ENCODE measurements around the gene ADCY5.

Gene ADCY5

DNA sequence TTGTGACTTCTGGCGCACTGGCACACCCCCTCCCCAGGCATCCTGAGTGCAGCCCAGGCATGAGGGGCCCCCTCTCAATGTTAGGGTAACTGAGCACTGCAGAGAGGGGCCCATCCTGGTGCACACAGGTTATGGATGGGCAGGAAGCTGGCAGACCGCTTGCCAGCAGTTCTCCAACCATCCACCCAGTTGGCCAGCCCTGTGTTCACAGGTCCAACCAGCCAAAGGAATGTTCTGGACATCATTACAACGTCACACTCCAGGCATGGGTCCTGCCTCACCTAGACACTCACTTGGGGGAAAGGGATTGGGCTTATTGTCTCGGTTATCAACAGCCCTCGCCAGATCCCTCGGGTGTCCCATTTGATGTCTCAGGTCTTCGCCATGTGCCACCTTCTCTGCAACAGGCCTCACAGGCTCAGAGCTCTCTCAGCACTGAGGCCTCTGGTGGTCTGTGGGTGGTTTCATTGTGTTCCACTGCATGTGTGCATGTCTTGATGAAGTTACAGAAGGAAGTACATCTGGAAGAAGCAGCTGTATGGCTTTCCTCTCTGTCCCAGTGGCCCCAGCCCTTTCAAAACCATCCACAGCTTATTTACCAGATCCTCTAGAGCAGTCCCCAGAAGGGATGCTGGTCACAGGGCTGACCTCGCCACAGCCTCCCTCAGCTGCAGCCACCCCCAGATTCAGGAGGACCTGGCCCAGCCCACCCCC is 23.7 kb downstream of the ADCY5 start:
- DNase-seq, result no peak

DNA sequence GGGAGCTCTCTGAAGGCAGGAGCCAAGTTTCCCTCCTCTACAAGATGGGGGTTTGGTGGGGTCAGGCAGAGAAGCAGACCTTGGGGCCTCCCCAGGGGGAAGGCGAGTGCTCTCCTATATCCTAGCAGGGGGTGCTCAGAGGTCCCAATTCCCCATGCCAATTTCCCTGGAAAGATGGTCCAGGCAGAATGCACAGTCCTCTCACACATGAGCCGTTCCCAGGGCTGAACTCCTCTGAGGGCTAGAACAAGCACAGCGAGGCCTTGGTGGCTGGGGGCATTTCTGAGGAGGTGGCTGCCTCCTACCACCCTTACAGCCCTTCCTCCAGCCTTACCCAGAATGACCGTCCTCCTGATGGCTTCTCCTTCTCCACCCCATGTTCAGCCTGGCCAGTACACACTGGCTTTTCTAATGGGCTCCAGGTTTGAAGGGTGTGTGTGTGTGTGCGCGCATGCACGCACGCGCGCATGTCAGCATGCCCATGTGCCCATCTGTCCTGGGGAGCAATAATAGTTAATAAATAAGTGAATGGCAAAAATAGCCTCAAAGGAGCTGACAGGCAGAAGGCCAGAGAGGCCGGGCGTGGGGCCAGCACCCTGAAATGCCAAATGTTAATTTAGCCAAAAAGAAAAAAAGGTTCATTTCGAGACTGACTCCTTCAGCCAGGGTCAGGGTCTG is 24.4 kb downstream of the ADCY5 start:
- DNase-seq, result no peak

DNA sequence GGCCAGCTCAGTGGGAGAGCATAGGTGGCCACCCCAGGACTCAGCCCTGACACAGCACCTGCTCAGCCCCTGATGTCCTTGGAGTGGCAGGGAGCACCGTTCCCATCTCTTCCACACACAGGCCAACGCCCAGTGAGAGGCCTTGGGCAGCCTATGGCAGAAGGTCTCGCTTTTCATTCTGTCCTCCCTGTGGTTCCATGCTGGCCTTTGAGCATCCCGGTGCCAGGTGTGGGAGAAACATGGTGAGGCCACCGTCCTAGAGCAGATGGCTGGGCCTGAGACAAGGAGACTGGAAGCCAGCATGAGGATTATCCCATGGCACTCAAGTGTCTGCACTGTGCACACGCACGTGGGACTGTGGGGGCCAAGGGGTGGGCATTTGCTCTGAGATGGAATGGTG is 25.1 kb downstream of the ADCY5 start:
- no peak for DNase-seq

DNA sequence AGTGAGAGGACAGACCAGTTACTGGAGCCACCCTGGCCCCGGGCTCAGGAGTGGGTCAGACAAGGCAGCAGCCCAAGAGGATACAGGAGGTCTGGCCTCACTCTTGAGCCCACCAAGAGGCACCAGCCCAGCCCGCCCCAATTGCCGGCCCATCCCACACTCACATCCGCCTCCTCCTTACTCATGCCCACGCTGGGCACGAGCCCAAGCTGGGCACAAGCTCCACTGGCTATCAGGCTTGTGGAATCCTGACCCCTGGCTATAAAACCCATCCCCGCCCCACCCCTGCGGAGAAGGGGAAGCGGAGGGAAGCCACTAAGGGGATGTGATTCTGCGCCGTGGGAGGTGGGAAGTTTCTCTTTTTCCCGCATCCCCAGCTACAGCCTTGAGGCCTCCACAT is 25.9 kb downstream of the ADCY5 start:
- no peak for DNase-seq

DNA sequence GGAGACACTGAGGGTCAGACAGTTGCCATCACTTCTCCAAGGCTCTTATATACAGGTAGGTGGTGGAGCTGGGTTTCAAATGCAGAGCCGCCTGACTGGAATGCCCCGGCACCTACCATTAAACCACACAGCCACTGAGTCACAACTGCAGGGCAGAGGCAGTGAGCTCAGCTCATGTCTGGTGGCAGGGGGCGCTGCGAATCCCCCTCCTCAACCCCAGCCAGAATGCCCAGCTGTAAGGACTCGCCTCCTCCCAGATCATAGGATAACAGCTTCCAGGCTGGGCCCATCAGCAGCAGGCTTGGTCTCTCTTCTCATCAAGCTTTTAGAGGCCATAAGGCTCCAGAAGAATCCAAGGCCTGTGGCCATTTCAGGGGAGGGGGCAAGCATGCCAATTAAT is 26.4 kb downstream of the ADCY5 start:
- no peak for DNase-seq

DNA sequence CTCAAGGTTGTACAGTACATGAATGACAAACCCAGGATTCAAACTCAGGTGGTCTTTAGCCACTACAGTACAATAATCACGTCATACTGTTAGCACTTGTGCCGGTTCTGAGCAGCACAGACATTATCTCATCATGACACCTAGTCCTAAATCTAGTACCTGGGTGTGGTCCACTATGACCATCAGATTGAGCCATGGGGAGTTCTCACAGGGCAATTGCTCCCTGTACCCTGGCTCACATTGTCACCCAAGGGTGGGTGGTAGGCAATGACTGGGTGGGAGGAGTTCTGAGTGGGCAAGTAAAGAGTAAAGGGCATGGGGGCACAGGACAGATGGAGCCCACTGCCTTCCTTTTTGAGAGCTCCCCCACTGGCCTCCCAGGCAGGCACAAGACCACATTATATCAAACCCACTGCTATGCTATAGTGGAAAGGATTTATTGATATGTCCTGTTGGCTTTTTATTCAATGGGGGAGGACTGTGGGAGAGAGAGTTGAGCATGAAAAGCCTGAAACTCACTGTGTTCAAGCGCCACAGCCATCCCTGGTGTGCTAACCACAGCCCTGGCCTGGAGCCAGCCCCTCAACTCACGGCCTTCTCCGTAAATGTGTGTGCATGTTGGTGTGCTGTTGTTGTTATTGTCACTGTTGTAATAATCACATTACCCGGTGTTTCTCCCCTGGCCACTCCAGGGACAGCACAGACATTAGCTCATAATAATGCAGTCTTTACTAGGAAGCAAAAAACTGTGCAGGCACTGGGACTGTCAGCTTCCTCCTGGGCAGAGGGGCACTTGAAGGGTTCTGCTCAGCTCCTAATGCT is 27.3 kb downstream of the ADCY5 start:
- no peak for DNase-seq

DNA sequence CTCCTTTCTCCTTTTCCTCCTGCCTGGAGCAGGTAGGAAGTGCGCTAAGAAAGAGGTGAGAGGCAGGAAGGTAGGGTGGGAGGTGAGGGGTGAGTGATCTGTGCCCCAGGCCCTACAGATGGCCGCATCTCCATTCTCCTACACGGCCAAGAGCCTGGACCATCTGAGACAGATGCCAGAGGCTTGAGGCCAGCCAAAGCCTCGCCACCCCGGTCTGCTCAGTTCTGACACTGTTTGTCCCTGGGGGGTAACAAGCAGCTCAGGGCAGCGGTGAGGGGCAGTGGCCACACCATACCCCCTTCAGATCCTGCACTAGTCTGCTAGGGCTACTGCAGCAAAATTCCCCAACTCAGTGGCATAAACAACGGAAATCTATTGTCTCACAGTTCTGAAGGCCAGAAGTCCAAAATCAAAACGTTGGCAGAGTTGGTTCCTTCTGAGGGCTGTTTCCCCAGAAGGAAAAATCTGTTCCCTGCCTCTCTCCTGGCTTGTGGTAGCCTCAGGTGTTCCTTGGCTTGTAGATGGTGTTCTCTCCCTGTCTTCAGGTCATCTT is 28.4 kb downstream of the ADCY5 start:
- no peak for DNase-seq

DNA sequence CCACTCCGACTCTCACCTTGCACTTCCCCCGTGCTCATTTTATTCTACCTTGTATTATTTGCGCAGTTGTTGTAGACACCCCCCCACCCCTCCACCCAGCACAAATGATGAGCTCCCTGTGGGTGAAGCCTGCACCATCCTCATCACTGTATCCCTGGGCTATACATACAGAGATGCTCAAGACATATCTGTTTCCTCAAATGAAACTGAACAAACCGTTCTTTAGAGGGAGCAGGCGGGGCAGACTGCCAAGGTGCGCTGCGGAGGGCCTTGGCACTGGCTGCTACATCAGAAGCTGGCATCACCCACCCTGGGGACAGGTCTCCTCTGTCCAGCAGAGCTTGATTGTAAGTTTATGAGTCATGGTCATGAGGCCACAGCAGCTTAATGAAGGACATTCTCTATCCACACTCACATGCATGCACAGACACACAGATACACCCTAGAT is 29.0 kb downstream of the ADCY5 start:
- DNase-seq, result no peak

DNA sequence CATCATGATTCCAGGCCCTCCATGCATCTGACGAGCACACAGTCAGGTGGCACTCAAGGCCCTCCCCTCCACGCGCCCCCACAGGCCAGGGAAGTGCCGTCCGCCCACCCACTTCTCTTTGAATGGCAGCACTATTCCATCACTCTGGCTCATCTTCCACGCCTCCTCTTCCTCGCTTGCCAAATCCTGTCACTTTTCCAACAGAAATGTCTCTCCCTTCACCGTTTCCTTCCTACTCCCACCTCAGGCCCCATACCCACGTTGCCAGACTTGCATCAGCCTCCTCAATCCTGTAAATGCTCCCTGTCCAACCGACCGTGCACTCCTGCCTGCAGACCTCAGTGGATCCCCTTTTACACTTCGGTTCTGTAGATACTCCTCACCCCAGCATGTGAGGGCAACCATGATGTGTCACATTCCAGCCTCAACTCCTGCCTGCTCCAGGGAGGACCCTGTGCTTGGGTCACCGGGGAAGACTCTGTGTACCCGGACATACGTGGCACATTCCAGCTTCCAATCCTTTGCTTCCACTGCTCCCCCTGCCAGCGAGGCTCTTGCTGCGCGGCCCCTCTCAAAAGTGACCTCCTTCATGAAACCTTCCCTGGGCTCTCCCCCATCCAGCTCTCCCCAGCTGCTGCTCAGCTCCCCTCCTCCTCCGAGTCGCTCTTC is 29.6 kb downstream of the ADCY5 start:
- DNase-seq, result no peak

DNA sequence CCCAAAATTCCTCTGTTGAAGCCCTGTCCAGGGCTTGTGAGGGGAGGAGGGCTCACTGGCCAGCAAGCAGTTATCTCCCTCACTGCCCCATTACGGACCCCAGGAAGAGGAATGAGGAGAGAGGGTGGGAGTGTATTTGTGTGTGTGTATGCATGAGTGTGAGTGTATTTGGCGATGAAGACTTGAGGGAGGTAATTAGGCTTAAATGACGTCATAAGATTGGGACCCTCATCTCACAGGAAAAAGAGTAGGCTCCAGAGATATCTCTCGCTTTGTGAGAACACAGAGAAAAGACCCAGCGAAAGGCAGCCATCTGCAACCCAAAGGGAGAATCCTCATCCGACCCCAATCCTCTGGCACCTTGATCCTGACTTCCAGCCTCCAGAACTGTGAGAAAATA is 32.2 kb downstream of the ADCY5 start:
- DNase-seq, result no peak

DNA sequence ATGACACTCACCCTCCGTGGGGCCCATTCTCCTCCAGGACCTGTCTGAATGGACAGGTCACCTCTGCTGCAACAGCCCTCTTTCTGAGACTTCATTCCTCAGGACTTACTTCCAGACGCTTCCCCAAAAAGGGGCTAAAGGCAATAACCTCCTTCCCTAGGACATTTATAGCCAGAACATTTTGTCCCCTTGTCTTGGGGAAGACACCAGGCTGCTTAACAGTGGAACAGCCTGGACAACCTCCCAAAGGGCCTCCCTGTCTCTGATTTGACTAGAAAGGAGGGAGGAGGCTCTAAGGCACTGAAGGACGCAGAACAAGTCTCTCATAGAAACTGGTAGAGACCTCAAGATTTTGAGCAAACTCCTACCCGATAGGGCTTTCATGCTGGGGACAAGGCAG is 32.7 kb downstream of the ADCY5 start:
- DNase-seq, result no peak

DNA sequence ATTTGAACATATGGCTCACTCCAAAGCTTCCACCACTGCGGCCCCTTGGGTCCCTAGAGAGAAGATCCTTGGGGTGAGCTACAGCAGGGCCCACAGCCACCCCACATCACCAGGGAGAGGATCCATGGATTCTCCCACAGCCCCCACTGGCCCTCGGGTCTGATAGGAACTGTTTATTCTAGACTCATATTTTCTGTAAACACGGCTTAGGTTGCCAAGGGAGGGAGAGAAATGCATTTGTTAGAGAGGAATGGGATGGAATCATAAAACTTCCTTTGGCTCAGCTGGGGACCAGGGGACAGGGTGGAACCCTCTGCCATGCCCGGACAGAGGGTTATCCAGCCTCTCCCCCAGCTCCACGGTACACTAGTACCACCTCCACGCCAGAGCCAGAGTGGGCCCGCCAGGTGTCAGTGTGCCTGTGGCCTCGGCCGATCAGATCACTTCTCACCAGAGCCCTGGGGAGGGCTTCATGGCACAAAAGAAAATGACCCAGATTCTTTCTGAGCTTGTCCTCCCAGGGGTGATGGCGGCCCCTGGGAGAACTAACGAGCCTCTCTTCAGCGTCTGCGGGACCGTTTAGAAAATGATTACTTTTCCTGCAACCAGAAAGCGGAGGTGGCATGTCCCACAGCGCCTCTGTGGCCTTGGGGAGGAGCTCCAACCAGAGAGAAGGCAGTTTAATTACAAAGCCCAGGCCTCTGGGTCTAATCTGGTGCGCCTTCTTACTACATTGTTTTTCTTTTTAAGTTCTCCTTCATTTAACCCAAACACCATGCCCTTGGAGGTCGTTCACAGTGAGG is 33.7 kb downstream of the ADCY5 start:
- DNase-seq, result no peak

DNA sequence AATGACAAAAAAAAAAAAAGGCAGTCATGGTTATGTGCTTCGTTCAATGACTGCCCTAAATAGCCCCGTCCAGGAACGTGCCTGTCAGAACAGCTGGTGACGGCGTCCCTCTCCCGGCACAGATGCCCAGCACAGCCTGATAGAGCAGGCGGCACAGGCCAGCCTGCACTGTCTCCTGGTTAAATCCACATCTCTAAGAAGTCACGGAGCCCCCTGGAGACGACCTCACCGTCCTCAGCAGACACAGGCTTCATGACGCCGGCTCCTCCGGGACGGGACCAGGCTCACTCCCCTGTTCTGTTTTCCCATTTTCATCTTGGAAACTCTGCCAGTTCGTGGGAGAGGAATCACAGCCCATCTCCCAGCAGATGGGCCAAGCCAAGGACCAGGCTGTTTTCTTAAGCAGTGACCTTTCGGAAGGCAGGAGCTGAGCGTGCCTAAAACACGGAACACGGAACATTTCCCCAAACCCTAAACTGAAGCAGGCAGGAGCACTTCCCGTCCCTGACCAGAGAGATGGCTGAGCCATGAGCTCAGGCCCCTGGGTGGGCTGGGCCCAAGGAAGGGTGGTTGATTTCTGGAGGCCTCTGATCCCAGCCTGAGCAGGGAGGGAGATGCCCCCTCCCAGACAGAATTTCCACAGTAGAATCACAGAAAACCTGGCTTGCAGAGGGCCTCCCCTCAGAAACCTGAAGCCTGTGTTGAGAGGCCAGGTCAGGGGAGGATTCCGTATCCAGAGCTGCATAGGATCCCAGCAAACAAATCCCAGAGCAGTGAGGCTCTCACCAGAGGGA is 35.9 kb downstream of the ADCY5 start:
- DNase-seq, result no peak

DNA sequence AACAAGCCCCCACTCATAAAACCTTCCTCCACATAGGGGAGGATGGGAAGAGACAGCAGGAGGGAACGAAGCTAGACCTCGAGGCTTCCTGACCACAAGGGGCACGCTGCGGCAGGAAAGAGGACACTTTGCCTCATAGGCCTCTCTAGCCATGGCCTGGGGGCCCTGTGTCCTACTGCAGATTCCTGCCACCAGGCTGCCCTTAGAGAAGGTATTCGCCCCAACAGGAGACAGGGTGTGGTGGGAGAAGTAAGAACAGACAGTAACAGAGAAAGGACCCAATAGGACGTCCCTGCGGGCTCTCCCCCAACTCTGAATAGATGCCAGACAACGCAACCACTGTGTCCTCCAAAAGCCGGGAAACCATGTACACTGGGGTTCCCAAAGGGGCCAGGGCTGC is 36.8 kb downstream of the ADCY5 start:
- no peak for DNase-seq

DNA sequence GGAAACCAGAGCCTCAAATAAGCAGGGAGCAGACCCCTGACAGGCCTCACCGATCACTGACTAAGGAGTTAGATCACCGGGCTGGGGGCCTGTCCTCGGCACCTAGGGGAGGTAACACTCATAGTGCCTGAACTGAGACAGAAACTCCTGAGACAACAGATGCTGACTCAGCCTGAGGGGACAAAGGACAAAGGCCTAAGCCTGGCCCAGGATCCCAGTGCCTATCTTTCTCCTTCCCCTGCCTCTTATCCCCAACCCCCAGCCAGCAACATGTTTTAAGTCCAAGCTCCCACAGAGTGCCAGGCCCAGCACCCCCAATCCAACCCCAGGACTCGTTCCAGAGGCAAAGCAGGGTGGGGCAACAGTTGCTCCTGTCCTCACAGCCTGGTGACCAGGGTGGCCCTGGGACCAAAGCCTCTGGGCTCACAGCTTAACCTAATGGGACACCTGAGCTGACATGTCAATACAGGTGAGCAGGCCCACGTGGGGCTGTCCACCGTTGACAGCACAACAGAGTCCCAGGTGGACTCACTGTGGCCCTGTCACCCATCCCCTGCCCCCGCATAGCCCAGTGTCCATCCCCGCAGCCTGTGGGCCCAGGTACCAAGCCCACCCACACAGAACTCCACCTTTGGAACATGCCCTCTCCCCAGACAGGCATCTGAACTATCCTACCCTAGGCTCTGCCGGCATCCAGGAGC is 37.4 kb downstream of the ADCY5 start:
- no peak for DNase-seq

DNA sequence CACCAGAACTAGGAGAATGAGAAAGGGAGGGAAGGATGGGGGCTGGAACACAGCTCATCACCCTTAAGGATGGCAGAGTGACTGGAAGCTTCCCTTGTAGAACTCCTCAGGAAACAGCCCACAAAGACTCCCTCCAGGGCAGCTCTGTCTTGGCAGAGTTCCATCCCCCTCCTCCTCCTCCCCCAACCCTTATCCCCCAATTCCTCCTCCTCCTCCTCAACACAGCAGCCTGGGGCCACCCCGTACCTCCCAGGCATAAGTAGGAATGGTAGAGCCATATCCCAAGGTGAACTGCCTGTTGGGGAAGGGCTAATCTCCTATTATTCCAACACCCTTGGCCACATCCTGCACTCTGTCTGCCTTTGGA is 38.8 kb downstream of the ADCY5 start:
- DNase-seq, result no peak

DNA sequence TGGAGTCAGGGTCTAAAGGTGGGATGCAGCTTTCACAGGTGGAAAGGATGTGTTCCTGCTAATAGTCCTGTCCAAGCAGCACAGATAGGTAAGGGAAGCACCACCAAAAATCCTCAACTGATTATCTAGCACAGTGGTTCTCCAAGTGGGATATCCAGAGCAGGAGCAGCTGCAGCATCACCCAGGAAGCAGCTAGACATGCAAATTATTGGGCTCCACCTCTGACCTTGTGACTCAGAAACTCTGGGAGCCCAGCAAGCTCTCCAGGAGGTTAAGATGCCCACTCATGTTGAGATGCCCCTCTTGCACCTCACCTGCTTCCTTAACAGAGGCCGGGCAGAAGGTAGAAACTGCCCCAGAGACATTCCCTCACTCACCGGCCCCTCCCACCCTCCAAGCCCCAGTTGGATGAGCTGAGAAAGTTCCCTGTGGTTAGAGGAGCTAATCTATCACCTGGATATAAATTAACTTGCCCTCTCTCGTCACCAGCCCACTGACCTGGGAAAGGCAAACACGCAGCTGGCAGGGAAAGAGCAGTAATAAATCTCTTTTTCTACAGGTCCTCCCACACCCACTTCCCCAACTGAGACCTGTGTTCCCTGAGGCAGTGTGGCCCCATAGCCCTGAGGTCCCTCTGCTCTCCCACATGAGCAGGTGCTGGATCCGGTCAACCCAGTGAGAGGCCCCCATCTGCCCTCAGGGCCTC is 39.3 kb downstream of the ADCY5 start:
- no peak for DNase-seq

DNA sequence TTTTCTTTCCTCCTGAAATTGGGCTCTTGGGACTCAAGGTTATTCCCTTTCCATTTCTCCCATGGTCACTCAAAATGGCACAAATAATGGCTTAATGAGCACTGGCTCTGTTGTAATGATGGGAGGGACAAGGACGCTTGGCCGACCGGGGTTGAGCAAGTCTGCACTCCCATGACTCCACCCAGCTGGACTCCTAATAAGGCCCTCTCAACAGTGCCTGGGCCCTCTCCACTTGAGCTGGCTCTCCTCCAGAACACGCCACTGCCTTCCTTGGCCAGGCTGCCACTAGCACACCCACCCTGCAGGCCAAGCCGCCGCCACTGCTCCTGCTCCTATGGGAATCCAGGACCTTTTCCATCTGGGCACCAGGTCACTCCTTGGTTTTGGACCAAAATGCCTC is 42.3 kb downstream of the ADCY5 start:
- DNase-seq, result no peak

DNA sequence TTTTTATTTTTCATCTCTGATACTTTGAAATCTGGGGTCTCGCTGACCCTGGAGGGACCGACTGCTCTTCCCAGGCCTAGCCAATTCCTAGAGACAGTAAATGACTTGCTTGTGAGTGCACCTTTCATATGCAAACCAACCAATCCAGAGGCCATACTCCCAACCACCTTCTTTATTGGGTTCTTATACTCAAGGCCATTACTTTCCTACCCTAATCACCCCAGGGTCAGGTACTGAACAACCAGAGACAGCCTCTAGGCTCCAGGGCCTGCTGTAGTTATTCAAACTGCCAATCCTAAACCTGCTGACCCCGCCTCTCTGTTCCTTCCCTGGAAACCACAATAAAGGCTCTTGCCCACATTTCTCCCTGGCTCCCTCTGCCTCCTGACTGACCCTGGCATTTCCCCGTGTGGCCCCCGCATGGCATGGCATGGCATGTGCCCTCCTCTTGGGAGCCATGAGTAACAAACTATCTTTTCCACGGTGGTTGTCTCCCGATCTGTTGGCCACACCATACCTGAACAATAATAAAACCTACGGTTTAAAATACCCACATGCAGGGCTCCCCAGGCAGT is 42.9 kb downstream of the ADCY5 start:
- DNase-seq, result no peak

DNA sequence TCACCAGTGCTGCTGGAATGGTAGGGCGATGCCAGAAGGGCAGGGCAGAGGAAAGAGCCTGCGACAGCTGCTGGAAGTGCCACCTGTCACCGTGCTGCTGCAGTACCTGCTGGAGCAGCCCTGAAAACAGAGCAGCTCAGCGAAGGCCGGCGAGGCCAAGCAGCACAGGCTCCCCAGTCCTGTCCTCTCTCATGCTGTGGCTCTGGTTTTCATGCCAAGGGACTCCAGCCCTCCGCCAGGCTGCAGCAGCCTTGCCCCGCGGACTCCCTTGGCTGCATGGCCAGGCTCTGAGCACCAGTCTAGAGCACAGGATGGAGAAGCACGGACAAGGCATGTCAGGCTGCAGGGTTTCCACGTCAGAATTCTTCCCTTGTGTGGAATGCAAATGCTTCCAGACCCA is 43.9 kb downstream of the ADCY5 start:
- no peak for DNase-seq

Data from T1000 (cell line).